PC-9 (cell line): ENCODE data around the gene PLA2G4C.

Experiments
- CTCF ChIP-seq: fragments of 200-600 bp; sonication (generic); conservative IDR thresholded peaks from 2 replicates; pipeline ENCODE4 v1.6.1; 2017; ENCODE audit warnings: mixed run types, antibody characterized with exemption, mild to moderate bottlenecking, moderate library complexity
- EZH2 ChIP-seq: fragments of 200-600 bp; sonication (generic); IDR thresholded peaks from 2 replicates; pipeline ENCODE4 v1.8.0; 2017; ENCODE audit warnings: antibody characterized with exemption, low read depth

- TF ChIP-seq CTCF (no peak), EZH2 (no peak)
These were observed 11.8 kb upstream of the PLA2G4C start for GRCh38 chr19:48122421-48122820.
